Left lung (tissue), 10 donors: ENCODE results near the gene GATA2. TPM values are rescaled to one million over a fixed set of nuclear protein-coding genes. Genes with fewer than 3 reads are reported as not detected.

ENCODE experiments used
- ATAC-seq: fragments of 200-7000 bp; cut with Tn5 transposase; one replicate; pipeline ENCODE4 v1.9.1; 2020; ENCODE audit warnings: moderate library complexity
- DNase-seq, 4 donors: peaks; one replicate each; pipeline ENCODE4 v3.0.0-alpha.2; 2013 to 2020
- H3K27ac ChIP-seq, 2 donors: fragments of 200-600 bp; sonication (generic) in 1 of 2; one replicate each; pipeline versions ENCODE4 v1.5.0 to v1.8.0; 2020 to 2021
- H3K27me3 ChIP-seq, 2 donors: fragments of 200-600 bp; sonication (generic) in 1 of 2; one replicate each; pipeline versions ENCODE4 v1.5.0 to v1.8.0; 2020 to 2021
- H3K36me3 ChIP-seq, 2 donors: fragments of 200-600 bp; sonication (generic) in 1 of 2; one replicate each; pipeline versions ENCODE4 v1.5.0 to v1.8.0; 2020 to 2021
- H3K4me1 ChIP-seq, 2 donors: fragments of 200-600 bp; one replicate each; pipeline ENCODE4 v1.8.0; 2021
- H3K4me3 ChIP-seq, 2 donors: fragments of 200-600 bp; sonication (generic) in 1 of 2; one replicate each; pipeline versions ENCODE4 v1.5.0 to v1.8.0; 2020 to 2021; ENCODE audit warnings: mild to moderate bottlenecking in 1 of 2
- H3K9me3 ChIP-seq, 2 donors: fragments of 200-600 bp; sonication (generic) in 1 of 2; one replicate each; pipeline versions ENCODE4 v1.5.0 to v1.8.0; 2020 to 2021
- CTCF ChIP-seq, 2 donors: fragments of 200-600 bp; sonication (generic) in 1 of 2; IDR thresholded peaks; one replicate each; pipeline versions ENCODE4 v1.5.0 to v1.8.0; 2021; ENCODE audit warnings: antibody characterized with exemption in 2 of 2
- intact Hi-C, 2 donors: fragments of 100-400 bp; cut with DNase I; formaldehyde crosslinking; loops; one replicate each; pipeline versions ENCODE4 v1.11.2 to v1.14.2; 2022
- polyA plus RNA-seq, 6 donors: library from polyadenylated mRNA; unstranded; fragments of 120-200 nt; gene quantifications; one replicate each; pipeline ENCODE4 v1.2.1, GENCODE V29; 2013; ENCODE audit not compliant: insufficient read length in 6 of 6
- total RNA-seq, 2 donors: library from RNA; stranded (reverse); fragmentation: NEBNext Ultra II Directional; extraction: Animal tissue kit (Norgen Biotek cat#: 25700); gene quantifications; one replicate each; pipeline ENCODE4 v1.2.1, GENCODE V29; 2021
- donor health status: DM: no; HTN: yes; CAD: no.
- donor health status: DM: no; HTN: no; CAD: no.

Gene GATA2
- total and polyA plus RNA-seq, 8 donors, result 9.2 to 43.0 (median 15.1) TPM

GRCh38 chr3:128502712-128503111 lies 9.7 kb upstream of the GATA2 start:
- Histone ChIP-seq H3K27me3 (peaks cover 0 to 39% of the 10 kb centered on the region in 2 donors), H3K27ac (no peak overlapping the region), H3K4me1 (peaks cover 0 to 6% of the 10 kb centered on the region in 2 donors), H3K36me3 (no peaks in the 10 kb centered on the region), H3K9me3 (peaks cover 0 to 4% of the 10 kb centered on the region in 2 donors), H3K4me3 (no peak overlapping the region)
- ATAC-seq, result no peak
- TF ChIP-seq CTCF (IDR thresholded peaks at IDR 0.05), result no peak
- intact Hi-C loops, result no loop called here
- no peak for DNase-seq

GRCh38 chr3:128501431-128501830 lies 8.4 kb upstream of the GATA2 start:
- Histone ChIP-seq H3K4me1 (peaks cover 9 to 18% of the 10 kb centered on the region in 2 donors), H3K4me3 (no peak overlapping the region), H3K36me3 (no peaks in the 10 kb centered on the region), H3K27ac (no peak overlapping the region), H3K27me3 (peaks cover 11 to 51% of the 10 kb centered on the region in 2 donors), H3K9me3 (peaks cover 0 to 4% of the 10 kb centered on the region in 2 donors)
- intact Hi-C loops, result no loop called here
- TF ChIP-seq CTCF (IDR thresholded peaks at IDR 0.05), result no peak
- no peak for DNase-seq
- no peak for ATAC-seq

DNA sequence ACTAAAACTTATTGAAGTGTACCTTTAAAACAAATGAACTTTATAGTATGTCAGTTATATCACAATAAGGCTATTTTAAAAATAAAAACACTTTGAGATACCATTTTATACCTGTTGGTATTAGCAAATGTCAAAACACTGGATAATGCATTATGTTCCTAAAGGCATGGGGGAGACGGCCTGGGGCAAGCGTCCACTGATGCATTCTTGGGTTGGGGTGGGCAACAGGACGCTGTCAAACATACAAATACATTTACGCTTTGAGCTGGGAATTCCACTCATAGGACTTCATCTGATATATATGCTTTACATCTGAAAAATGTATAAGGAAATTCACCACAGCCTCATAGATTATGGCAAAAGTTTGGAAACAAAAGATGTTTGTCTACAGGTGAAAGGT lies 7.6 kb upstream of the GATA2 start:
- DNase-seq (no peak), ATAC-seq (no peak)
- Histone ChIP-seq H3K9me3 (no peaks in the 10 kb centered on the region), H3K27me3 (peaks cover 20 to 60% of the 10 kb centered on the region in 2 donors), H3K4me3 (no peak overlapping the region), H3K27ac (no peak overlapping the region), H3K4me1 (peaks cover 9 to 22% of the 10 kb centered on the region in 2 donors), H3K36me3 (no peaks in the 10 kb centered on the region)
- intact Hi-C loops, result no loop called here
- no peak for TF ChIP-seq CTCF (IDR thresholded peaks at IDR 0.05)

DNA sequence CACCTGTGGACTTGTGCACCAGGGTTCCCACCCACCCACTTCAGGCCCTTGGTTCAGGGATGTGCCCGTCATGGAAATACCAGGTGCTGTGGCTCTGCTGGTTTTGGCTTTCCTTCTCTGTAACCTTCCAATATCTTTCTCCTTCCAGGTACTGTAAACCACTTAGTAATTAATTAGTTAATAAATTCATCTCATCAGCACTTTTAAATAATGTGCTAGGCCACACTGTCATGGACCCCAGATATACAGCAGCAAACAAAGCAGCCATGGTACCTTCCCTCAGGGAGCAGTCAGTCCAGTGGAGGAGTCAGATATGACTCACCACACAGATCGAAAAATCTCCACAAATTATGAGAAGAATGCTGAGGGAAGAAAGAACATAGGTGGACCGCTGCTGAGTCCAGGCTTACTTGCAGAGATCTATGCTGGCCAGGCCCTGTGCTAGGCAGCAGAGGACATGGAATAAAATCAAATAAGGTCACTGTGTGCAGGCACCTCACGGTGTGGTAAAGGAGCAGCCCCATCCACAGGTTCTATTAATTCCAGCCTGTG lies 6.8 kb upstream of the GATA2 start:
- DNase-seq (no peak), ATAC-seq (no peak)
- H3K4me3 ChIP-seq, result no peak overlapping the region
- no peaks in the 10 kb centered on the region for H3K36me3 ChIP-seq
- peaks cover 9 to 22% of the 10 kb centered on the region in 2 donors for H3K4me1 ChIP-seq
- H3K27ac ChIP-seq, result no peak overlapping the region
- no peak for TF ChIP-seq CTCF (IDR thresholded peaks at IDR 0.05)
- peaks cover 21 to 68% of the 10 kb centered on the region in 2 donors for H3K27me3 ChIP-seq
- intact Hi-C loops, result loop anchor here in 1 of 2 donors (5.0 to 10.0 kb wide), 2 partner anchors 72 to 325 kb away; no protein-coding TSS in a partner anchor
- H3K9me3 ChIP-seq, result no peaks in the 10 kb centered on the region

- no peak for ATAC-seq
- Histone ChIP-seq H3K4me1 (peaks cover 9 to 22% of the 10 kb centered on the region in 2 donors), H3K4me3 (no peak overlapping the region), H3K27ac (no peak overlapping the region), H3K27me3 (peaks cover 24 to 70% of the 10 kb centered on the region in 2 donors), H3K36me3 (no peaks in the 10 kb centered on the region), H3K9me3 (no peaks in the 10 kb centered on the region)
- DNase-seq, result no peak
- no peak for TF ChIP-seq CTCF (IDR thresholded peaks at IDR 0.05)
- intact Hi-C loops, result loop anchor here in 1 of 2 donors (5.0 to 10.0 kb wide), 2 partner anchors 72 to 324 kb away; no protein-coding TSS in a partner anchor
Observed at GRCh38 chr3:128498901-128499530, 6.0 kb upstream of the GATA2 start.
